ENCODE data around the gene SZRD1.

DNA sequence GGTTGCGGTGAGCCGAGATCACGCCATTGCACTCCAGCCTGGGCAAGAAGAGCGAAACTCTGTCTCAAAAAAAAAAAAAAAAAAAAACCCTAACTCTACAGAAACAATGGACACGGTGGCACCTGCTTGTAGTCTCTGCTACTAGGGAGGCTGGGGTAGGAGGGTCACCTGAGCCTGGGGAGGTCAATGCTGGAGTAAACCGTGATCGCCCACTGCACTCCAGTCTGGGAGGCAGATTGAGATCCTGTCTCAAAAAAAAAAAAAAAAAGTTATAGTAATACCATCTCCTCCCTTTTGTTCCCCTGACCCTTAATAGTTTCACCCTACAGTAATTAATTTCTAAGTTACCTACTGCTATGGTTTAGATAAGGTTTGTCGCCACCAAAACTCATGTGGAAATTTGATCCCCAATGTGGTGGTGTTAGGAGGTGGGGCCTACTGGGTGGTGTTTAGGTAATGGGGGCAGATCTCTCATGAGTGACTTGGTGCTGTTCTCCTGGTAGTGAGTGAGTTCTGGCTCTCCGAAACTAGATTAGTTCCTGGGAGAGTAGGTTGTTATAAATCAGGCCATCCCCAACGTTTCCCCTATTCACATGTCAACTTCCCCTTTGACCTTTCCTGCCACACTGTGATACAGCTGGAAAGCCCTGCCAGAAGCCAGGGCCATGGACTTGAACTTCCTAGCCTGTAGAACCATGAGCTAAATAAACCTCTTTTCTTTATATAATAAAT, 24.5 kb upstream of the SZRD1 start:
- TF ChIP-seq, protein P1, sequence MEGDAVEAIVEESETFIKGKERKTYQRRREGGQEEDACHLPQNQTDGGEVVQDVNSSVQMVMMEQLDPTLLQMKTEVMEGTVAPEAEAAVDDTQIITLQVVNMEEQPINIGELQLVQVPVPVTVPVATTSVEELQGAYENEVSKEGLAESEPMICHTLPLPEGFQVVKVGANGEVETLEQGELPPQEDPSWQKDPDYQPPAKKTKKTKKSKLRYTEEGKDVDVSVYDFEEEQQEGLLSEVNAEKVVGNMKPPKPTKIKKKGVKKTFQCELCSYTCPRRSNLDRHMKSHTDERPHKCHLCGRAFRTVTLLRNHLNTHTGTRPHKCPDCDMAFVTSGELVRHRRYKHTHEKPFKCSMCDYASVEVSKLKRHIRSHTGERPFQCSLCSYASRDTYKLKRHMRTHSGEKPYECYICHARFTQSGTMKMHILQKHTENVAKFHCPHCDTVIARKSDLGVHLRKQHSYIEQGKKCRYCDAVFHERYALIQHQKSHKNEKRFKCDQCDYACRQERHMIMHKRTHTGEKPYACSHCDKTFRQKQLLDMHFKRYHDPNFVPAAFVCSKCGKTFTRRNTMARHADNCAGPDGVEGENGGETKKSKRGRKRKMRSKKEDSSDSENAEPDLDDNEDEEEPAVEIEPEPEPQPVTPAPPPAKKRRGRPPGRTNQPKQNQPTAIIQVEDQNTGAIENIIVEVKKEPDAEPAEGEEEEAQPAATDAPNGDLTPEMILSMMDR (conservative IDR thresholded peaks at IDR 0.05; ENCODE audit: low read length): no peak
- TF ChIP-seq EZH2phosphoT487 (IDR thresholded peaks at IDR 0.05; ENCODE audit: borderline replicate concordance): no peak
